GM06990 (cell line): Measurements from ENCODE around the gene SOX5.
"Not testable (repeated sequence)": the region's sequence is repeated elsewhere in the genome, so short reads cannot be mapped to it uniquely, and the experiment has no call there.

Experiments
- DNase-seq: peaks from one replicate; pipeline ENCODE4 v3.0.0-alpha.2; 2011; ENCODE audit not compliant: insufficient read length; ENCODE audit errors: extremely low read depth
- H3K27me3 ChIP-seq: replicated peaks from 2 replicates; pipeline ENCODE4 v1.6.0; 2011; ENCODE audit warnings: low read length; ENCODE audit not compliant: control insufficient read depth, insufficient read depth
- H3K36me3 ChIP-seq: 2 replicates; pipeline ENCODE4 v1.5.1; 2011; ENCODE audit warnings: low read length; ENCODE audit not compliant: control insufficient read depth, insufficient read depth
- H3K4me3 ChIP-seq: replicated peaks from 2 replicates; pipeline ENCODE4 v1.5.1; 2011; ENCODE audit warnings: low read depth, mild to moderate bottlenecking, control low read depth, low read length
- CTCF ChIP-seq: IDR thresholded peaks from 2 replicates; pipeline ENCODE4 v1.5.1; 2011; ENCODE audit warnings: low read length, control low read depth, mild to moderate bottlenecking, inconsistent platforms; ENCODE audit not compliant: insufficient read depth, poor library complexity, severe bottlenecking

SOX5 gene

GRCh38 chr12:23510484-23510883 lies 439.0 kb downstream of the SOX5 start:
- H3K27me3 ChIP-seq, result no peaks in the 10 kb centered on the region
- no peak for TF ChIP-seq CTCF
- DNase-seq, result no peak
- H3K4me3 ChIP-seq, result no peak overlapping the region
- no peaks in the 10 kb centered on the region for H3K36me3 ChIP-seq

DNA sequence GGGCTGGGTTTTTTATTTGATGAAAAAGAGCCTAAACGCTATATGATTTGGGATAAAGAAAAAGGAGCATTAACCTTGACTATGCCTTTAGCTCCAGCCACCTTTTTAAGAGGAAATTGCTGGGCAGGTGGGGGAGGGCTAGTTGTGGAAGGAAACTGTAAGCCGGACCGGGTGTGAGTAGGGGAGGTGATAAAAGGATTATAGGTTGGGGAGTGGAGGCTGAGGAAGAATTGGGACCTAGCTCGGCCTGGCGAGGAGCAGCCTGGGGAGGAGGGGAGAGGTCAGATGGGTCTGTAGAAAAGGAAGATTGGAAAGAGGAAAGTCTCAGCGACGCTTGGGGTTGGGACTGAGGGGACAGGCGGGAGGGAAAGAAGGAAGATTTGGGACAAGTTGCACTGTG lies 439.6 kb downstream of the SOX5 start:
- H3K36me3 ChIP-seq, H3K4me3 ChIP-seq, DNase-seq: not testable (repeated sequence)

GRCh38 chr12:23507785-23508184 lies 441.7 kb downstream of the SOX5 start:
- H3K27me3 ChIP-seq, H3K36me3 ChIP-seq, H3K4me3 ChIP-seq, DNase-seq: not testable (repeated sequence)

More for the DNA sequence above, 439.6 kb downstream of the SOX5 start:
- H3K27me3 ChIP-seq, result not testable (repeated sequence)

DNA sequence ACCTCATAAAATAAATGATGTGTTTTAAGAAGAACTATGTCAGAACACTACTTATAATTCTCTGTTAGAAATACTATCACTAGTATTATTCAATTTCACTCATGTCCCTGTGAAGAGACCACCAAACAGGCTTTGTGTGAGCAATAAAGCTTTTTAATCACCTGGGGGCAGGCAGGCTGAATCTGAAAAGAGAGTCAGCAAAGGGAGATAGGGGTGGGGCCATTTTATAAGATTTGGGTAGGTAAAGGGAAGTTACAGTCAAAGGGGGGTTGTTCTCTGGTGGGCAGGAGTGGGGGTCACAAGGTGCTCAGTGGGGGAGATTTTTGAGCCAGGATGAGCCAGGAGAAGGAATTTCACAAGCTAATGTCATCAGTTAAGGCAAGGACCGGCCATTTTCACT lies 443.7 kb downstream of the SOX5 start:
- DNase-seq, H3K4me3 ChIP-seq, H3K36me3 ChIP-seq, H3K27me3 ChIP-seq: not testable (repeated sequence)

- Histone ChIP-seq H3K36me3 (no peaks in the 10 kb centered on the region), H3K27me3 (no peaks in the 10 kb centered on the region), H3K4me3 (no peak overlapping the region)
- no peak for TF ChIP-seq CTCF
- no peak for DNase-seq
Observed at GRCh38 chr12:23504641-23505399, 444.6 kb downstream of the SOX5 start.

GRCh38 chr12:23504043-23504442 lies 445.4 kb downstream of the SOX5 start:
- H3K36me3 ChIP-seq, result no peaks in the 10 kb centered on the region
- no peak for DNase-seq

DNA sequence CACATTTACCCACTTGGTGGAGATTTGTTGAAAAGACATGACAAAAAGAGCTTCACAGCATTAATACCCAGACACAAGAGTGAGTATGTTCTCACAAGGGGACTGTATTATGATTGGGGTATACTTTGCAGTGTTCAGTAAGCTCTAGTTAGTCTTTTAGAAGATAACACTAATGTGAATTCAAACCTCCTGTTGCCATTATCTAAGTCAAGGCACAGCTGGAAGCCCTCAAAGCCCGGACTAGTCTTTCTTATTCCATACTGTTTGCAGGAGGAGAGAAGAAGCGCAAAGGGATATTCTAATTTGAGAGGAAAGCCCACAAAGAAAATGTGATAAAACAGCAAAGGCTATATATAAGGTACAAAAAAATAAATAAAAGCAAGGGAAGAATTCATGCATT lies 445.9 kb downstream of the SOX5 start:
- Histone ChIP-seq H3K27me3 (no peaks in the 10 kb centered on the region), H3K4me3 (no peak overlapping the region), H3K36me3 (no peaks in the 10 kb centered on the region)
- no peak for DNase-seq
- TF ChIP-seq CTCF, result no peak

More at GRCh38 chr12:23504043-23504442, 445.4 kb downstream of the SOX5 start:
- Histone ChIP-seq H3K4me3 (no peak overlapping the region), H3K27me3 (no peaks in the 10 kb centered on the region)
- TF ChIP-seq CTCF, result peak; percentile 24
